OCI-LY1 (cell line): ENCODE data around the gene CDH4.

Source experiments
- H2AFZ ChIP-seq: fragments of 200-600 bp; sonication (generic), shearing (Covaris generic); 2 replicates; pipeline ENCODE4 v1.6.0; 2014; ENCODE audit warnings: antibody characterized with exemption, mild to moderate bottlenecking, low read length
- H3F3A ChIP-seq: fragments of 200-600 bp; sonication (generic), shearing (Covaris generic); 2 replicates; pipeline ENCODE4 v1.6.0; 2014; ENCODE audit warnings: mild to moderate bottlenecking, antibody characterized with exemption, low read length, moderate library complexity; ENCODE audit not compliant: insufficient read depth
- H3K27ac ChIP-seq: fragments of 200-600 bp; sonication (generic); 2 replicates; pipeline ENCODE4 v1.5.1; 2014; ENCODE audit warnings: low read length, mixed run types, mild to moderate bottlenecking, low read depth; ENCODE audit not compliant: poor library complexity, severe bottlenecking
- H3K27me3 ChIP-seq: fragments of 200-600 bp; sonication (generic); 2 replicates; pipeline ENCODE4 v1.6.0; 2014; ENCODE audit warnings: antibody characterized with exemption, mild to moderate bottlenecking, low read length, moderate library complexity; ENCODE audit not compliant: insufficient read depth
- H3K36me3 ChIP-seq: fragments of 200-600 bp; sonication (generic); 2 replicates; pipeline ENCODE4 v1.6.1; 2014; ENCODE audit warnings: mild to moderate bottlenecking, antibody characterized with exemption, low read length, moderate library complexity, mixed read lengths; ENCODE audit not compliant: insufficient read depth
- H3K4me1 ChIP-seq: fragments of 200-600 bp; sonication (generic); 2 replicates; pipeline ENCODE4 v1.5.1; 2014; ENCODE audit warnings: mild to moderate bottlenecking, low read length, moderate library complexity; ENCODE audit not compliant: insufficient read depth, severe bottlenecking
- H3K4me2 ChIP-seq: fragments of 200-600 bp; sonication (generic), shearing (Covaris generic); 2 replicates; pipeline ENCODE4 v1.6.1; 2014; ENCODE audit warnings: low read length
- H3K4me3 ChIP-seq: fragments of 200-600 bp; sonication (generic); 2 replicates; pipeline ENCODE4 v1.5.1; 2014; ENCODE audit warnings: low read length, low read depth, mild to moderate bottlenecking, mixed read lengths; ENCODE audit not compliant: poor library complexity, severe bottlenecking
- H3K79me2 ChIP-seq: fragments of 200-600 bp; shearing (Covaris generic); 2 replicates; pipeline ENCODE4 v1.6.1; 2016; ENCODE audit warnings: mixed run types, low read length, mixed read lengths; ENCODE audit not compliant: insufficient read depth
- H3K9ac ChIP-seq: fragments of 200-600 bp; sonication (generic), shearing (Covaris generic); 2 replicates; pipeline ENCODE4 v1.6.1; 2014; ENCODE audit warnings: mild to moderate bottlenecking, low read length, mixed read lengths
- H3K9me2 ChIP-seq: fragments of 200-600 bp; sonication (generic), shearing (Covaris generic); 2 replicates; pipeline ENCODE4 v1.6.1; 2014; ENCODE audit warnings: low read depth, mild to moderate bottlenecking, low read length, mixed read lengths
- H3K9me3 ChIP-seq: fragments of 200-600 bp; shearing (Covaris generic); 2 replicates; pipeline ENCODE4 v1.6.1; 2014; ENCODE audit warnings: low read length, mixed read lengths
- H4K20me1 ChIP-seq: fragments of 200-600 bp; sonication (generic), shearing (Covaris generic); 2 replicates; pipeline ENCODE4 v1.6.0; 2016; ENCODE audit warnings: mild to moderate bottlenecking, low read length; ENCODE audit not compliant: insufficient read depth
- CTCF ChIP-seq: fragments of 200-600 bp; sonication (generic), shearing (Covaris generic); IDR thresholded peaks from 2 replicates; pipeline ENCODE4 v1.5.1; 2017; ENCODE audit warnings: mild to moderate bottlenecking, antibody characterized with exemption, low read length, moderate library complexity, mixed read lengths
- EZH2 ChIP-seq: fragments of 200-600 bp; sonication (generic), shearing (Covaris generic); IDR thresholded peaks from 2 replicates; pipeline ENCODE4 v1.8.0; 2017; ENCODE audit warnings: borderline replicate concordance, mixed run types, mild to moderate bottlenecking, antibody characterized with exemption, low read length, moderate library complexity, mixed read lengths

The CDH4 gene

GRCh38 chr20:61567204-61567603 is 315.1 kb downstream of the CDH4 start:
- Histone ChIP-seq H3K27ac (no peak overlapping the region), H3K9me2 (no peaks in the 10 kb centered on the region), H3K27me3 (no peaks in the 10 kb centered on the region), H2AFZ (no peak overlapping the region), H3K9me3 (no peaks in the 10 kb centered on the region), H3K4me3 (no peak overlapping the region), H3K36me3 (no peaks in the 10 kb centered on the region), H3K4me2 (no peak overlapping the region), H3K9ac (no peak overlapping the region), H3F3A (no peaks in the 10 kb centered on the region), H4K20me1 (no peaks in the 10 kb centered on the region), H3K4me1 (no peaks in the 10 kb centered on the region), H3K79me2 (no peaks in the 10 kb centered on the region)
- no peak for TF ChIP-seq EZH2
- no peak for TF ChIP-seq CTCF

- no peaks in the 10 kb centered on the region for H3K27me3 ChIP-seq
- no peak overlapping the region for H3K4me3 ChIP-seq
- H3F3A ChIP-seq: no peaks in the 10 kb centered on the region
- H3K9me2 ChIP-seq: no peaks in the 10 kb centered on the region
- TF ChIP-seq CTCF: no peak
- TF ChIP-seq EZH2: no peak
- no peak overlapping the region for H3K4me2 ChIP-seq
- no peaks in the 10 kb centered on the region for H4K20me1 ChIP-seq
- H3K27ac ChIP-seq: no peak overlapping the region
- no peaks in the 10 kb centered on the region for H3K4me1 ChIP-seq
- no peak overlapping the region for H3K9ac ChIP-seq
- H3K79me2 ChIP-seq: no peaks in the 10 kb centered on the region
- no peaks in the 10 kb centered on the region for H3K36me3 ChIP-seq
- H2AFZ ChIP-seq: no peak overlapping the region
- no peaks in the 10 kb centered on the region for H3K9me3 ChIP-seq
Measured at GRCh38 chr20:61569825-61570224, 317.8 kb downstream of the CDH4 start.

GRCh38 chr20:61570646-61571195 is 318.7 kb downstream of the CDH4 start:
- Histone ChIP-seq H3K4me2 (no peak overlapping the region), H3K4me3 (no peak overlapping the region), H3K79me2 (no peaks in the 10 kb centered on the region), H3K36me3 (no peaks in the 10 kb centered on the region), H3K27me3 (no peaks in the 10 kb centered on the region), H3K9me2 (no peaks in the 10 kb centered on the region), H4K20me1 (no peaks in the 10 kb centered on the region), H3K9ac (no peak overlapping the region), H2AFZ (no peak overlapping the region), H3K9me3 (no peaks in the 10 kb centered on the region), H3F3A (no peaks in the 10 kb centered on the region), H3K27ac (no peak overlapping the region), H3K4me1 (no peaks in the 10 kb centered on the region)
- TF ChIP-seq EZH2 (no peak), CTCF (no peak)
